HEK293 (cell line): ENCODE results near the gene ARHGAP15.

Experiments
- CTCF ChIP-seq: fragments of 450-650 bp; formaldehyde crosslinking; IDR thresholded peaks from 2 replicates; pipeline ENCODE4 v1.5.1; 2016; ENCODE audit warnings: missing biosample characterization, missing genetic modification characterization
- ZBTB6 ChIP-seq: fragments of 450-650 bp; formaldehyde crosslinking; IDR thresholded peaks from 2 replicates; pipeline ENCODE4 v1.5.1; 2017; ENCODE audit warnings: missing biosample characterization, missing genetic modification characterization
- ZNF202 ChIP-seq: fragments of 450-650 bp; formaldehyde crosslinking; IDR thresholded peaks from 2 replicates; pipeline ENCODE4 v1.5.1; 2016; ENCODE audit warnings: missing biosample characterization, missing genetic modification characterization, borderline replicate concordance
- ZNF274 ChIP-seq, 2 experiments: fragments of 200-500 bp in 1 of 2; fragments of 450-650 bp in 1 of 2; sonication (Bioruptor generic) in 1 of 2; formaldehyde crosslinking in 1 of 2; IDR thresholded peaks; 2 replicates each; pipeline versions ENCODE4 v1.5.1 to v1.6.1; 2014 to 2016; ENCODE audit warnings: borderline replicate concordance in 1 of 2, inconsistent platforms in 1 of 2, low read length in 1 of 2, missing biosample characterization in 1 of 2, missing genetic modification characterization in 1 of 2
- ZNF530 ChIP-seq: fragments of 450-650 bp; formaldehyde crosslinking; IDR thresholded peaks from 2 replicates; pipeline ENCODE4 v1.5.1; 2016; ENCODE audit warnings: low read depth, missing biosample characterization, missing genetic modification characterization
- ZNF785 ChIP-seq: fragments of 450-650 bp; formaldehyde crosslinking; IDR thresholded peaks from 2 replicates; pipeline ENCODE4 v1.5.1; 2016; ENCODE audit warnings: missing biosample characterization, missing genetic modification characterization

- TF ChIP-seq ZNF202 (tag by site-specific recombination): no peak
- no peak for TF ChIP-seq ZNF274 (IDR thresholded peaks at IDR 0.05; ENCODE audit: low read length)
- TF ChIP-seq ZNF274 (tag by site-specific recombination; IDR thresholded peaks at IDR 0.05; ENCODE audit: borderline replicate concordance): no peak
- TF ChIP-seq CTCF (tag by site-specific recombination): no peak
- no peak for TF ChIP-seq ZNF785 (tag by site-specific recombination)
- TF ChIP-seq ZBTB6 (tag by site-specific recombination): no peak
- no peak for TF ChIP-seq ZNF530 (tag by site-specific recombination)
Measured at GRCh38 chr2:143528021-143528420, 398.8 kb downstream of the ARHGAP15 start.
